Osteoblast (primary cell): ENCODE measurements around the gene GPATCH3. TPM values are rescaled to one million over a fixed set of nuclear protein-coding genes. Genes with fewer than 3 reads are reported as not detected.

Source experiments
- DNase-seq: peaks from one replicate; pipeline ENCODE4 v3.0.0; 2011; ENCODE audit warnings: low spot score, mixed read lengths; ENCODE audit not compliant: insufficient read length; ENCODE audit errors: missing footprints
- H2AFZ ChIP-seq: 2 replicates; pipeline ENCODE4 v1.6.0; 2011; ENCODE audit warnings: mild to moderate bottlenecking, low read length
- H3K27ac ChIP-seq: 2 replicates; pipeline ENCODE4 v1.5.1; 2011; ENCODE audit warnings: mild to moderate bottlenecking, low read depth, low read length, moderate library complexity
- H3K27me3 ChIP-seq: 2 replicates; pipeline ENCODE4 v1.6.0; 2012; ENCODE audit warnings: mild to moderate bottlenecking, control low read depth, inconsistent platforms, low read length, moderate library complexity; ENCODE audit not compliant: insufficient read depth
- H3K36me3 ChIP-seq: 2 replicates; pipeline ENCODE4 v1.5.1; 2011; ENCODE audit warnings: mild to moderate bottlenecking, low read length, control low read depth, moderate library complexity; ENCODE audit not compliant: insufficient read depth
- H3K4me1 ChIP-seq: 2 replicates; pipeline ENCODE4 v1.5.1; 2011; ENCODE audit warnings: mild to moderate bottlenecking, low read length, control low read depth, moderate library complexity; ENCODE audit not compliant: insufficient read depth
- H3K4me2 ChIP-seq: 2 replicates; pipeline ENCODE4 v1.6.0; 2011; ENCODE audit warnings: mild to moderate bottlenecking, low read length; ENCODE audit not compliant: insufficient read depth
- H3K4me3 ChIP-seq: fragments of 200-600 bp; sonication (generic); 3 replicates; pipeline ENCODE4 v1.5.1; 2012; ENCODE audit warnings: mild to moderate bottlenecking, low read length, inconsistent platforms; ENCODE audit not compliant: insufficient read depth
- H3K79me2 ChIP-seq: 2 replicates; pipeline ENCODE4 v1.6.0; 2012; ENCODE audit warnings: mild to moderate bottlenecking, low read length, control low read depth, inconsistent platforms; ENCODE audit not compliant: insufficient read depth
- H3K9me3 ChIP-seq: 2 replicates; pipeline ENCODE4 v1.5.1; 2011; ENCODE audit warnings: low read depth, low read length, control low read depth
- H4K20me1 ChIP-seq: 2 replicates; pipeline ENCODE4 v1.6.0; 2012; ENCODE audit warnings: mild to moderate bottlenecking, low read length, control low read depth; ENCODE audit not compliant: insufficient read depth
- total RNA-seq: library from RNA; depleted of rRNA; stranded (reverse); fragments of >200 nt; gene quantifications from 2 replicates; pipeline ENCODE4 v1.2.3, GENCODE V29; 2012
- TF ChIP-seq, protein P1 (sequence below): IDR thresholded peaks from 2 replicates; pipeline ENCODE4 v1.5.1; 2011; ENCODE audit warnings: mild to moderate bottlenecking, low read depth, low read length, moderate library complexity; ENCODE audit errors: extremely low read depth

The GPATCH3 gene
- total RNA-seq, 1 donor = 10.9 TPM

DNA sequence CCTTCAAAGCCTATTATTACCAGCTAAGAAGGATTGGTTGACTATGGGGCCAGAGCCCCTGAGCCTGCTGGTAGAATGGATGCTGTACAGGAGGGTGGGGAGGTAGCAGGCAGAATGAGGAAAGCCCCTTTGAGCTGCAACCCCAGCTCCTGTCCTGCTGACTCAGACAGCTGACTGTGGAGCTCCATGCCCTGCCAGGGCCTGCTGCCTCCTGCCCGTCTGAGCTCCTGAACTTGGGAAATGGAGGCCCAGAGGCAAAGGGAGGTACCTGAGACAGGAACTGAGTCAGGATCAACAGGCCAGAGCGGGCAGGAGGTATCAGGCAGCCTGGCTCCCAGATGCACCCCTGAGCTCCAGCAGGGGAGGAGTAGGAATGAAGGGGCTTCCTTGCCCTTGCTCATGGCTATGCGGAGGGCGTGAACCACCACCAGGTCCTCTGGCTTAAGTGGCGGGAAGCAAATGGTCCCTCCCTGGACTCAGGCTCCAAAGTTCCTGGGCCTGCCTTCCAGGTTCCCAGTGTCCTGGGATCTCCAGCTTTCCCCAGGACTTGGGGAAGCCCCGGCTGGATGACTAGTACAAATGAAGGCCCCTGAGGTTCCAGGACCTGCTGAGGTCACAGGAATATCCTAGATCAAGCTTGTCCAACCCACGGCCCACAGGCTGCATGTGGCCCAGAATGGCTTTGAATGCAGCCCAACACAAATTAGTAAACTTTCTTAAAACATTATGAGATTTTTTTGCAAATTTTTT lies 41.2 kb downstream of the GPATCH3 start:
- H3K9me3 ChIP-seq = no peaks in the 10 kb centered on the region
- peak; percentile 83 for DNase-seq
- H2AFZ ChIP-seq = no peak overlapping the region
- no peaks in the 10 kb centered on the region for H3K79me2 ChIP-seq
- peaks cover 11% of the 10 kb centered on the region for H3K36me3 ChIP-seq
- H4K20me1 ChIP-seq = peaks cover under 1% of the 10 kb centered on the region
- H3K4me3 ChIP-seq = no peak overlapping the region
- TF ChIP-seq, protein P1, sequence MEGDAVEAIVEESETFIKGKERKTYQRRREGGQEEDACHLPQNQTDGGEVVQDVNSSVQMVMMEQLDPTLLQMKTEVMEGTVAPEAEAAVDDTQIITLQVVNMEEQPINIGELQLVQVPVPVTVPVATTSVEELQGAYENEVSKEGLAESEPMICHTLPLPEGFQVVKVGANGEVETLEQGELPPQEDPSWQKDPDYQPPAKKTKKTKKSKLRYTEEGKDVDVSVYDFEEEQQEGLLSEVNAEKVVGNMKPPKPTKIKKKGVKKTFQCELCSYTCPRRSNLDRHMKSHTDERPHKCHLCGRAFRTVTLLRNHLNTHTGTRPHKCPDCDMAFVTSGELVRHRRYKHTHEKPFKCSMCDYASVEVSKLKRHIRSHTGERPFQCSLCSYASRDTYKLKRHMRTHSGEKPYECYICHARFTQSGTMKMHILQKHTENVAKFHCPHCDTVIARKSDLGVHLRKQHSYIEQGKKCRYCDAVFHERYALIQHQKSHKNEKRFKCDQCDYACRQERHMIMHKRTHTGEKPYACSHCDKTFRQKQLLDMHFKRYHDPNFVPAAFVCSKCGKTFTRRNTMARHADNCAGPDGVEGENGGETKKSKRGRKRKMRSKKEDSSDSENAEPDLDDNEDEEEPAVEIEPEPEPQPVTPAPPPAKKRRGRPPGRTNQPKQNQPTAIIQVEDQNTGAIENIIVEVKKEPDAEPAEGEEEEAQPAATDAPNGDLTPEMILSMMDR = no peak
- H3K4me2 ChIP-seq = no peak overlapping the region
- no peaks in the 10 kb centered on the region for H3K27me3 ChIP-seq
- no peak overlapping the region for H3K27ac ChIP-seq
- peaks cover 11% of the 10 kb centered on the region for H3K4me1 ChIP-seq

DNA sequence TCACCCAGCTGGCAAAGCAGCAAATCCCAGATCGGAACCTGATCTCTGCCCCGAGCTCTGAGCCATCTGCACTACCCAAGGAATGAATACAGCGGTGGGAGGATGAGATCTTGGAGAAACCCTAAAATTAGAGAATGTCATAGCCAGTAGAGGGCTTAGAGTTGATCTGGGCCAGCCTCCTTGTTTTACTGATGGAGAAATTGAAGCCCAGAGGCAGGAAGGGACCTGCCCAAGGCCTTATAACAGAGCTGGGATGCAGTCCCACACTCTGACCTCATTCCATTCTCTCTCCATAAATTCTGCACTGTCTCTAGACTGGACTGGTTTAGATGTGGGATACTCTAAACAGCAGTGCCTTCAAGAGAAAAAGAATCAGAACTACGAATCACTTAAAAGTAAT lies 42.1 kb downstream of the GPATCH3 start:
- H3K4me2 ChIP-seq = no peak overlapping the region
- TF ChIP-seq, protein P1 = no peak
- peaks cover 9% of the 10 kb centered on the region for H4K20me1 ChIP-seq
- H3K4me3 ChIP-seq = no peak overlapping the region
- peaks cover 11% of the 10 kb centered on the region for H3K4me1 ChIP-seq
- DNase-seq = no peak
- H2AFZ ChIP-seq = no peak overlapping the region
- H3K27me3 ChIP-seq = no peaks in the 10 kb centered on the region
- H3K36me3 ChIP-seq = peaks cover 20% of the 10 kb centered on the region
- no peaks in the 10 kb centered on the region for H3K79me2 ChIP-seq
- H3K9me3 ChIP-seq = no peaks in the 10 kb centered on the region
- no peak overlapping the region for H3K27ac ChIP-seq

DNA sequence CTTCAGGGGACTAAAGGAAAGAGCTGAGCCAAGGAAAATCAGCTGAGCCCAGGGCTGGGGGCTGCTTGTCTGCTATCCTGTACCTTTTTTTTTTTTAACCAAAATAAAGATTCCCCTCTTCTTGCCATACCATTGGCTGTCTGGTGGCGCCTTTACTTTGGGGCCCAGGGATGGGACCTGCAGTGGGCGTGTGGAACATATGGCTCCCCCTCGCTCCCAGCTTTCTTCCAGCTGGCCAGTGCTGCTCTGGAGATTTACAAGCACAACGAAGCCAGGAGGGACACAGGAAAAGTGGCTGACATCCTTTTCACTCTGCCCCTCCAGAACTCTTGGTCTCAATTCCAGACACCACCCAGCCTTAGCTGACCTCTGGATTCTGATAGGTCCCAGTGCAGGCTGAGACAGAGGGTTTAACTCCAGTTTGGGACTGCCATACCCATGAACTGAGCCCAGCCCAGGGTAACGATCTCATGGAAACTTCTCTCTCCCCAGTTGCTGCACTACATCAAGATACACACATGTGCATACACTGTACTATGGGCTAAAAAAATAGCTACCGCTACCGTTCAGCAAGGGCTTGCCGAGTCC lies 42.7 kb downstream of the GPATCH3 start:
- no peak overlapping the region for H3K27ac ChIP-seq
- H3K27me3 ChIP-seq = no peaks in the 10 kb centered on the region
- H3K4me3 ChIP-seq = no peak overlapping the region
- H2AFZ ChIP-seq = no peak overlapping the region
- peaks cover 25% of the 10 kb centered on the region for H3K36me3 ChIP-seq
- TF ChIP-seq, protein P1 = no peak
- H4K20me1 ChIP-seq = peaks cover 10% of the 10 kb centered on the region
- H3K4me2 ChIP-seq = no peak overlapping the region
- H3K9me3 ChIP-seq = no peaks in the 10 kb centered on the region
- no peaks in the 10 kb centered on the region for H3K79me2 ChIP-seq
- no peak for DNase-seq
- H3K4me1 ChIP-seq = peaks cover 11% of the 10 kb centered on the region

DNA sequence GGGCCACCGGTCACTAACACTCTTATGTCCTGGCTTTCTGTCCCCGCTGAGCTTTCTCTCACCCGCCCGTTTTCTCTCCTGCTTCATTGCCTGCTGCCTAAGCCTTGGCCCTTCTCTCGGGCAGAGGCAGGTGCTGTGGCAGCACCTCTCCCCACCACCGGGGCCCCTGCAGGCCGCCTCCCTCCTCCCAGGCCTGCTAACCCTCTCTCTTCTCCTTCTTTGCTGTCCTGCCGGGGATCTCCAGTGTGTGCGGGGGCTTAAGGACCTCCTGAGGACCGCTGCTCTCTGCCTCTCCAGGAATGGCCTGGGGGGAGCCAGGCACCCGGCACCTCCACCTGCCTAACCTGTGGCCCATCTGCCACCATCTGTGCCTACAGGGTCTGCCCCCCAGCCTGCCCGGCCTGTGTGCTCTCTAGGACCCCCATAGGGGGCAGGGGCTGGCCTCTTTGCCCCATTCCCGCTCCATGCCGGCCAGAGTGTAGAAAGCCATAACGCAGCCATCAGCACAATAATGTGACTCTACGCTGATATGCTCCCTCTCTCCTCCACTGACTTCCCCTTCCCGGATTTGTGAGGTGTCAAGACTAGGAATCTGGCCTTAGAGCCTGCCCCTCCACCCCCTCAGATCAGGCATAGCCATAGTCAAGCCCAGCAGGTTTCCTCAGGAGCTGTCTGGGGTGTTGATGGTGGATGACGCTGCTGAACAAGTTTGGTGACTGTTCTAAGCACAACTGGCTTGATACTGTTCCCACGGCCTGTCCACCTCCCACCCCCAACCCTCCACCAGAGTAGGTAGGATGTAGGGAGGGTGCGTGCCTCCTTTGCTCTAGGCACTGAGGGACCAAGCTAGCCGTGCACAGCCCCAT lies 43.4 kb downstream of the GPATCH3 start:
- Histone ChIP-seq H3K36me3 (peaks cover 32% of the 10 kb centered on the region), H3K4me1 (peaks cover 8% of the 10 kb centered on the region), H4K20me1 (peaks cover 13% of the 10 kb centered on the region), H3K27ac (no peak overlapping the region), H2AFZ (no peak overlapping the region), H3K9me3 (no peaks in the 10 kb centered on the region), H3K4me2 (no peak overlapping the region), H3K79me2 (no peaks in the 10 kb centered on the region), H3K27me3 (no peaks in the 10 kb centered on the region), H3K4me3 (no peak overlapping the region)
- TF ChIP-seq, protein P1 = no peak
- DNase-seq = peak; percentile 80
